ENCODE results near the gene FGF12. TPM values are rescaled to one million over a fixed set of nuclear protein-coding genes. Genes with fewer than 3 reads are reported as not detected.

FGF12 gene
- total and polyA plus RNA-seq, 2 of the 13 experiments (the other 11 are each of a cell fraction or from before 2014, with no cell fraction given): 0.07 TPM; not detected in 1

DNA sequence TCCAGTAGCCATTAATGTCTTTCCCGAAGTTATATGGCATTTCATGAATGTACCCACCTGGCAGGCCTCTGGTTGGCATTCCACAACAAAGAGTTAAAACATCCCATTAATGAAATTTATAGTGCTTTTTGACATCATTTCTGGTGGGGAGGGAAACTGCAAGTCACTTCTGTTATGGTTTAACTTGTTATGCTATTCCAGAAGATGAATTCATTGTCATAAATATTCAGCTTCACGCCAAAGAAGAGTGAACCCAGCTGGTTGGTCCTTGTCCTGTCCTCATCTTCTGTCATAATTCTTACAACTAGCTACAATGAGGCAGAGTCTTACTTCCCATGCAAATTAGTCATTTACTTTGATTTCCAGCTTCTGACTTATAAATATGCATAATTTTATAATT, 471.5 kb downstream of the FGF12 start:
- in situ Hi-C loops (cut with HindIII; ENCODE audit: extremely low pct_ligation_motif_present, low pct_unique_long_range_greater_than_20kb) (no loop called here), intact Hi-C loops (cut with micrococcal nuclease; ENCODE audit: unreplicated experiment) (no loop called here)
- no peaks in the 10 kb centered on the region for H4K20me1 ChIP-seq (ENCODE audit: insufficient read depth, low read length)
- H3K4me2 ChIP-seq (ENCODE audit: low read depth, low read length): no peak overlapping the region
- no peak overlapping the region for H3K9ac ChIP-seq (ENCODE audit: insufficient read depth, low read depth, low read length)
- no peak overlapping the region for H2AFZ ChIP-seq (ENCODE audit: low read length)
- CTCF ChIA-PET (ENCODE audit: low intra/inter-chr PET ratio, low total read pairs): no interaction called here
- POLR2A ChIA-PET: no interaction called here
- no peak overlapping the region for H3K27ac ChIP-seq (ENCODE audit: extremely low read length, insufficient read depth, low read length)
- 17% methylated on average over 2 of the region's 2 CpGs for WGBS (ENCODE audit: low lambda C conversion rate)
- no peaks in the 10 kb centered on the region for H3K36me3 ChIP-seq (replicated peaks in 1 of 2; ENCODE audit: control insufficient read depth in 1 of 2, insufficient read depth in 2 of 2, low read length in 2 of 2)
- no peak overlapping the region for H3K4me3 ChIP-seq (replicated peaks in 1 of 3; ENCODE audit: insufficient read depth in 1 of 3, low read depth in 2 of 3, low read length in 3 of 3)
- TF ChIP-seq TEAD2 (CRISPR knock-in tag; IDR thresholded peaks at IDR 0.05): no peak
- no peak for TF ChIP-seq NFE2L2 (IDR thresholded peaks at IDR 0.05; ENCODE audit: low read length)
- no peak for TF ChIP-seq SALL2 (CRISPR knock-in tag; IDR thresholded peaks at IDR 0.05)
- TF ChIP-seq KDM5B (CRISPR knock-in tag; IDR thresholded peaks at IDR 0.05; ENCODE audit: borderline replicate concordance): no peak
- H3K4me1 ChIP-seq (ENCODE audit: insufficient read depth, low read length): no peaks in the 10 kb centered on the region
- no peaks in the 10 kb centered on the region for H3K27me3 ChIP-seq (ENCODE audit: control insufficient read depth in 1 of 2, insufficient read depth in 2 of 2, low read length in 2 of 2)
- FAIRE-seq (no peak), DNase-seq (ENCODE audit: low spot score) (no peak), ATAC-seq (no peak)
- BruUV-seq (replicated peaks): no TSS peak
- no peaks in the 10 kb centered on the region for H3K9me3 ChIP-seq (ENCODE audit: low read length)
- H3K79me2 ChIP-seq (ENCODE audit: insufficient read depth, low read length): no peaks in the 10 kb centered on the region

DNA sequence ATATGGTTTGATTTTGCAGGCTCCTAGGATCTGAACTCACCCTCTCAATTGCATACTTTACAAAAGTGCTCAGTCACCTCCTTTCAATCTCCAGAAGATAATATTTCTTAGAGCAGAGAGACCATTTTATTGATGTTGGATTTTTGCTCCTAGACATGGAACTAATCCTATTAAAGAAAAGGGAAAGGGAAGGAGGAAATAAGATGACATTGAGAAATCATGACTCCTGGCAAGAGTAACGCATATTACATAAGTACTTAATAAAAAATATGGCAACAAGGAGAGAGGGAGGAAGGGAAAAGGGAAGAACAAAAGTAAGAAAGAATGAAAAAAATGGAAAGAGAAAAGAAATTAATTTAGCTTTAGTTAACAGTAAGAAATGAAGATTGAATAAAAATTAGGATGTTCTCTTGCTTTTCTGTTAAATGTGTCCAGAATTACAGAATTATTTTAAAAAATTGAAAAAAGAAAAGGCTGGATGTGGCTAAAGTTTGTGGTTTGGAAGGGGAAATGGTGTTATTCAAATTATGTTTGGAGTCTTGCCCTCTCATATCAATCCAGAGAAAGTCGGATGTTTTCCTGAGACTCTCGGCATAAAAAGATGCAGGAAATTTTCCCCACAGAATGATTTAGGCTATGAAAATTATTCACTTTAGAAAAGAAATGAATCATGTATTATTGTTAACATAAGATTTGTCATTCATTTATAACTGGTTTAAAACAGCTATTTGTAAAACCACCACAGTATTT, 474.0 kb downstream of the FGF12 start:
- H3K79me2 ChIP-seq (ENCODE audit: insufficient read depth, low read length): no peaks in the 10 kb centered on the region
- CTCF ChIA-PET (ENCODE audit: low intra/inter-chr PET ratio, low total read pairs): no interaction called here
- TF ChIP-seq HNRNPK (IDR thresholded peaks at IDR 0.05; ENCODE audit: low read depth, low read length, poor library complexity, severe bottlenecking): no peak
- TF ChIP-seq, protein P1, sequence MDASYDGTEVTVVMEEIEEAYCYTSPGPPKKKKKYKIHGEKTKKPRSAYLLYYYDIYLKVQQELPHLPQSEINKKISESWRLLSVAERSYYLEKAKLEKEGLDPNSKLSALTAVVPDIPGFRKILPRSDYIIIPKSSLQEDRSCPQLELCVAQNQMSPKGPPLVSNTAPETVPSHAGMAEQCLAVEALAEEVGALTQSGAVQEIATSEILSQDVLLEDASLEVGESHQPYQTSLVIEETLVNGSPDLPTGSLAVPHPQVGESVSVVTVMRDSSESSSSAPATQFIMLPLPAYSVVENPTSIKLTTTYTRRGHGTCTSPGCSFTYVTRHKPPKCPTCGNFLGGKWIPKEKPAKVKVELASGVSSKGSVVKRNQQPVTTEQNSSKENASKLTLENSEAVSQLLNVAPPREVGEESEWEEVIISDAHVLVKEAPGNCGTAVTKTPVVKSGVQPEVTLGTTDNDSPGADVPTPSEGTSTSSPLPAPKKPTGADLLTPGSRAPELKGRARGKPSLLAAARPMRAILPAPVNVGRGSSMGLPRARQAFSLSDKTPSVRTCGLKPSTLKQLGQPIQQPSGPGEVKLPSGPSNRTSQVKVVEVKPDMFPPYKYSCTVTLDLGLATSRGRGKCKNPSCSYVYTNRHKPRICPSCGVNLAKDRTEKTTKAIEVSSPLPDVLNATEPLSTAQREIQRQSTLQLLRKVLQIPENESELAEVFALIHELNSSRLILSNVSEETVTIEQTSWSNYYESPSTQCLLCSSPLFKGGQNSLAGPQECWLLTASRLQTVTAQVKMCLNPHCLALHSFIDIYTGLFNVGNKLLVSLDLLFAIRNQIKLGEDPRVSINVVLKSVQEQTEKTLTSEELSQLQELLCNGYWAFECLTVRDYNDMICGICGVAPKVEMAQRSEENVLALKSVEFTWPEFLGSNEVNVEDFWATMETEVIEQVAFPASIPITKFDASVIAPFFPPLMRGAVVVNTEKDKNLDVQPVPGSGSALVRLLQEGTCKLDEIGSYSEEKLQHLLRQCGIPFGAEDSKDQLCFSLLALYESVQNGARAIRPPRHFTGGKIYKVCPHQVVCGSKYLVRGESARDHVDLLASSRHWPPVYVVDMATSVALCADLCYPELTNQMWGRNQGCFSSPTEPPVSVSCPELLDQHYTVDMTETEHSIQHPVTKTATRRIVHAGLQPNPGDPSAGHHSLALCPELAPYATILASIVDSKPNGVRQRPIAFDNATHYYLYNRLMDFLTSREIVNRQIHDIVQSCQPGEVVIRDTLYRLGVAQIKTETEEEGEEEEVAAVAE (CRISPR knock-in tag; IDR thresholded peaks at IDR 0.05; ENCODE audit: borderline replicate concordance): no peak
- TF ChIP-seq ZNF333 (CRISPR knock-in tag; IDR thresholded peaks at IDR 0.05; ENCODE audit: borderline replicate concordance): no peak
- TF ChIP-seq, protein P2, sequence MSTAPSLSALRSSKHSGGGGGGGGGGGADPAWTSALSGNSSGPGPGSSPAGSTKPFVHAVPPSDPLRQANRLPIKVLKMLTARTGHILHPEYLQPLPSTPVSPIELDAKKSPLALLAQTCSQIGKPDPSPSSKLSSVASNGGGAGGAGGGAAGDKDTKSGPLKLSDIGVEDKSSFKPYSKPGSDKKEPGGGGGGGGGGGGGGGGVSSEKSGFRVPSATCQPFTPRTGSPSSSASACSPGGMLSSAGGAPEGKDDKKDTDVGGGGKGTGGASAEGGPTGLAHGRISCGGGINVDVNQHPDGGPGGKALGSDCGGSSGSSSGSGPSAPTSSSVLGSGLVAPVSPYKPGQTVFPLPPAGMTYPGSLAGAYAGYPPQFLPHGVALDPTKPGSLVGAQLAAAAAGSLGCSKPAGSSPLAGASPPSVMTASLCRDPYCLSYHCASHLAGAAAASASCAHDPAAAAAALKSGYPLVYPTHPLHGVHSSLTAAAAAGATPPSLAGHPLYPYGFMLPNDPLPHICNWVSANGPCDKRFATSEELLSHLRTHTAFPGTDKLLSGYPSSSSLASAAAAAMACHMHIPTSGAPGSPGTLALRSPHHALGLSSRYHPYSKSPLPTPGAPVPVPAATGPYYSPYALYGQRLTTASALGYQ (CRISPR knock-in tag; IDR thresholded peaks at IDR 0.05): no peak
- no peak for TF ChIP-seq MAF1 (CRISPR knock-in tag; IDR thresholded peaks at IDR 0.05; ENCODE audit: borderline replicate concordance)
- TF ChIP-seq ZSCAN25 (CRISPR knock-in tag; IDR thresholded peaks at IDR 0.05): no peak

More for the DNA sequence above, 474.0 kb downstream of the FGF12 start:
- Histone ChIP-seq H3K4me1 (ENCODE audit: insufficient read depth, low read length) (no peaks in the 10 kb centered on the region), H3K4me3 (replicated peaks in 1 of 3; ENCODE audit: insufficient read depth in 1 of 3, low read depth in 2 of 3, low read length in 3 of 3) (no peak overlapping the region), H3K4me2 (ENCODE audit: low read depth, low read length) (no peak overlapping the region), H2AFZ (ENCODE audit: low read length) (no peak overlapping the region), H3K27ac (ENCODE audit: extremely low read length, insufficient read depth, low read length) (no peak overlapping the region), H4K20me1 (ENCODE audit: insufficient read depth, low read length) (no peaks in the 10 kb centered on the region), H3K36me3 (replicated peaks in 1 of 2; ENCODE audit: control insufficient read depth in 1 of 2, insufficient read depth in 2 of 2, low read length in 2 of 2) (no peaks in the 10 kb centered on the region), H3K9ac (ENCODE audit: insufficient read depth, low read depth, low read length) (no peak overlapping the region), H3K27me3 (ENCODE audit: control insufficient read depth in 1 of 2, insufficient read depth in 2 of 2, low read length in 2 of 2) (no peaks in the 10 kb centered on the region; a peak in 1 of 5 replicates), H3K9me3 (ENCODE audit: low read length) (no peaks in the 10 kb centered on the region)
- intact Hi-C loops (cut with micrococcal nuclease; ENCODE audit: unreplicated experiment) (no loop called here), in situ Hi-C loops (cut with HindIII; ENCODE audit: extremely low pct_ligation_motif_present, low pct_unique_long_range_greater_than_20kb) (no loop called here)
- DNase-seq (ENCODE audit: low spot score) (no peak), FAIRE-seq (no peak), ATAC-seq (no peak)
- POLR2A ChIA-PET: no interaction called here
- BruUV-seq (replicated peaks): no TSS peak
- 3% methylated on average over 3 of the region's 3 CpGs for WGBS (ENCODE audit: low lambda C conversion rate)

Measured in HepG2 (cell line).